Endothelial cell of hepatic sinusoid (primary cell): ENCODE data around the gene CDK13.

Experiments
- in situ Hi-C: cut with HindIII; loops from 2 replicates; pipeline ENCODE4 v1.10.0; 2017; ENCODE audit warnings: low sequenced_read_pairs

CDK13 gene

DNA sequence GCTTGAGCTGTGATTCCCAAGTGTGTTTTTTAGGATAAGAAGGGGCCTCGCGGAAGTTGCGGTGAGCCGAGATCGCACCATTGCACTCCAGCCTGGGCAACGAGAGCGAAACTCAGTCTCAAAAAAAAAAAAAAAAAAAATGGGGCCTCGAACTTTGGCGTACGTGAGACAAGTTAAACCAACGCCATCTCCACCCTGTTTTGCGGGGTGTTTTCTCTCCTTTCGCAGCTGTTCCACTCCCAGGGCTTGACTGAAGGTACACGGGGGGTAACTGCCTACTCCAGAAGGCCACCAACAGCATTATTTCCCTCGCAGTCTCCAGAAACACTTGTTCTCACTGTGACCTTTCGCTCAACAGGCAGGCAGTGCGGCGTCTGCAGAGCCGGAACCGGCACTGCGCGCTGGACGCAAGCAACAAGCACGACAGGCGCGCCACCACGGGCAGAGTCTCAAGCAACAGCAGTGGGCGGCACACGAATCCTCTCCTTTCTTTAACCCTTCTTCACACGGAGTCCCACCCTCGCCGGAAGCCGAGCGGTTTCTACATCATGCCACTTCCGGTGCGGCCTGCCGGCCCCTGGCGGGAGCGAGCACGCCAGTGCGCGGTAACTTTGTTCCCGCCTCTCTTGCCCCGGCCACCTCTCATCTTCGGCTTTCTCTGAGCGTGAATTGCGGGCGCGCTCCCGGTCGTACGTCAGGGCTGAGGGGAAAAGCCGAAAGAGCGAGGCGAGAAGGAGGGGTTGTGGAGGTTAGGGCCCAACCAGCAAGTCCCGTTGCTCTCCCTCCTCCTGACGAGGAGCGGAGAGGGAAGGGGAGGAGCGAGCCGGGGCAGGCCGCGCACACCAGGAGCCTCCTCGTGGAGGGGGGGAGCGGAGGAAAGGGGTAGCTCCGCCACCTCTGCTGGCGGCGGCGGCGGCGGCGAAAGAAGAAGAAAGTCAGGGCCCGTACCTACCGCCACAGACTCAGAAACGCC is 814 bp upstream of the CDK13 start:
- in situ Hi-C loops: loop anchor here (5.0 kb wide), 2 partner anchors 43 to 52 kb away; no protein-coding TSS in a partner anchor

DNA sequence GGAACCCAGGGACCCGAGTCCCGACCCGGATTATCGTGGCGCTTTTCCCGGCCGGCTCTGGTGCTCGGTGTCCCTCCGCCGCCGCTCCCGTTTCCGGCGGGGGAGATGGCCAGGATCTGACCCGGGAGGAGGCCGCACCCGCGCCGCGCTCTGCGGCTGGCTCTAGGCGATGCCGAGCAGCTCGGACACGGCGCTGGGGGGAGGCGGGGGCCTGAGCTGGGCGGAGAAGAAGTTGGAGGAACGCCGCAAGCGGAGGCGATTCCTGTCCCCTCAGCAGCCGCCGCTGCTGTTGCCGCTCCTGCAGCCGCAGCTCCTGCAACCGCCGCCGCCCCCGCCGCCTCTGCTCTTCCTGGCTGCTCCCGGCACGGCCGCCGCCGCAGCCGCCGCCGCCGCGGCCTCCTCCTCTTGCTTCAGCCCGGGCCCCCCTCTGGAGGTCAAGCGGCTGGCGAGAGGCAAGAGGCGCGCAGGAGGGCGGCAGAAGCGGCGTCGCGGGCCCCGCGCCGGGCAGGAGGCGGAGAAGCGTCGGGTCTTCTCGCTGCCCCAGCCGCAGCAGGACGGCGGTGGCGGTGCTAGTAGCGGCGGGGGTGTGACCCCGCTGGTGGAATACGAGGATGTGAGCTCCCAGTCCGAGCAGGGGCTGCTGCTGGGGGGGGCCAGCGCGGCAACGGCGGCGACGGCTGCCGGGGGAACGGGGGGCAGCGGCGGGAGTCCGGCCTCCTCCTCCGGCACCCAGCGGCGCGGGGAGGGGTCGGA is 593 bp downstream of the CDK13 start:
- in situ Hi-C loops: no loop called here

DNA sequence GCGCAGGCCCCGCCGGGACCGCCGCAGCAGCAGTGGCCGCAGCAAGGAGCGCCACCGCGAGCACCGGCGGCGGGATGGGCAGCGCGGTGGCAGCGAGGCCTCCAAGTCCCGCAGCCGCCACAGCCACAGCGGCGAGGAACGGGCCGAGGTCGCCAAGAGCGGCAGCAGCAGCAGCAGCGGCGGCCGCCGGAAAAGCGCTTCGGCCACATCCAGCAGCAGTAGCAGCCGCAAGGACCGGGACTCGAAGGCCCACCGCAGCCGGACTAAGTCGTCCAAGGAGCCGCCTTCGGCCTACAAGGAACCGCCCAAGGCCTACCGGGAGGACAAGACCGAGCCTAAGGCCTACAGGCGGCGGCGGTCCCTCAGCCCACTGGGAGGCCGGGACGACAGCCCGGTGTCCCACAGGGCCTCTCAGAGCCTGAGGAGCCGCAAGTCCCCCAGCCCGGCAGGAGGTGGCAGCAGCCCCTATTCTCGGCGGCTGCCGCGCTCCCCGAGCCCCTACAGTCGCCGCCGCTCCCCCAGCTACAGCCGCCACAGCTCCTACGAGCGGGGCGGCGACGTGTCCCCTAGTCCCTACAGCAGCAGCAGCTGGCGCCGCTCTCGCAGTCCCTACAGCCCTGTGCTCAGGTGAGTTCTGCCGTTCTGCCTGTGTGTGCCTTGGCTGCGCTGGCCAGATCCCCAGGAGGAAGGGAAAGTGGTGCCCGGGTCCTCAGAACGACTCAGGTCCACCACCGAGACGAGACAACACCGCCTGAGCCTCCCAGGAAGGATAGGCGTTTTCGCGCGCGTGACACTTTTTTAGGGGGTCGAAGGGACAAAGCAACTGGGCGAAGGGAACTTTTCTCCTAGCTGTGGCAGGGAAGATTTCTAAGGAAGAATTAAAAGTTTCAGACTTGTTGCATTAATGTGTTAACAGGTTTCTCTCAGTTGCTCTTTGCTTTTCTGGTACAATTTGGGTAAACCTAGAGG is 1.5 kb downstream of the CDK13 start:
- in situ Hi-C loops: no loop called here

DNA sequence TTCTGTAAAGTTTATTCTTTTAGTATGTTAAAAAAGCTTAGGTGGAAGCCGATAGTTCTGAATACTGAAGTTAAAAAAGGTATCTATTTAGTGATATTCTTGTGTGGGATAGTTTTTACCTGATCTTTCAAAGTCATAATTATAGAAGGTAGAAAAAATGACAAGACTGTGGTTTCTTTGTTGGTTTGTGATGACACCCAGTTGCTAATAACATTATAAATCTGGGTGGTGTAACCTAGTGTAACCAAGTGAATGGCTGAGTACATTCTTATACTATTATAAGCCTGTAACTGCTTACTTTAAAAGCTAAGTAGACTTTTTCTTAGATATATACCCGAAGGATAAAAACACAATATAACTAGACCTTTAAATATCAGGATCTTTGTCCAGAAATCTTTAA is 2.3 kb downstream of the CDK13 start:
- in situ Hi-C loops: no loop called here

DNA sequence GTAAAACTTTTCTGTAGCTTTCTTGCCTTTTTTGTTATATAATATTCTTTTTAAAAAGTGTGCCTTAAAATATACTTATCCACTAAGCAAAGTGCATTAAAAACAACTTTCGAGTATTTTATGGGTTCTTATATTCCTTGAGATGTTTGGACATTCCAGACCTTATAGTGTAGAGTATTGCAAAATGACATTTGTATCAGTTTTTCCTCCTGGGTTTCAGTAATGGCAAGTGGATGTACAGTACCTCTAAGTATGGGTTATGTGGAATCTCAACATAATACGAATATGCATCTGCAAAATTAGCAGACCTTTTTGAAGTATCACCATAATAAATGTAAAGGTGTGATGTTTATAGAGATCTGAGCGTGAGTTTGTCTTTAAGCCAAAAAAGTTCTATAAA is 2.7 kb downstream of the CDK13 start:
- in situ Hi-C loops: no loop called here

DNA sequence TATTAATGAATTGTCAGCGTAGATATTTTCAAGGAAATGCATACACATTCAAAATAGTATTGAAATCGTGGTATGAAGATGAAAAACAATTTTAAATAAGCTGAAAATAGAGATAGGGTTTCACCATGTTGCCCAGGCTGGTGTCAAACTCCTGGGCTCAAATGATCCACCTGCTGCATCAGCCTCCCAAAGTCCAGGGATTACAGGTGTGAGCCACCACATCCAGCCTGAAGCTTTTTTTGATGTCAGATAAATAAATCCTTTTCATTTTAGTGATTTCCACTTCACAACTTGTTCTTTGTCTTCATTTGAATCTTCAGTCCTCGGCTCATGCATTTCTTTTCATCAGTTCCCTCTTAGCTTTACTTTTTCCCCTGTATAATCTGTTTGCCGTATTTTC is 4.6 kb downstream of the CDK13 start:
- in situ Hi-C loops: no loop called here

DNA sequence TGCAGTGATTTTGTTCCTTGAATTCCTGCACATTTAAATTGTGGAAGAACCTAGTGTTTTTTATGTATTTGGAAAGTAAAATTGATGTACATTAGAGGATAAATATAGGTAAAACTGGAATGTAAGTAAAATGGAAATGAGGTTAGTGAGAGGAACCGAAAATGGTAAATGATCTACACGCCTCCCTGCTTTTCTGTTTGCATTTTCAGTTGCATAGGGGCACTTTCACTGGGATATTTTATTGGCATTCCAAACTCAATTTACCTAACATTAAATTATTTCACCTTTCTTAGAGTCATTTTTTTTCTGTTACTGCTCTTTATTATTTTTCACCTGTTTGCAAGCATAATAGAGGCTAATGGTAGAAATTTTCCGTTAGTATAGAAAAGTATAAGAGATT is 8.0 kb downstream of the CDK13 start:
- in situ Hi-C loops: no loop called here

DNA sequence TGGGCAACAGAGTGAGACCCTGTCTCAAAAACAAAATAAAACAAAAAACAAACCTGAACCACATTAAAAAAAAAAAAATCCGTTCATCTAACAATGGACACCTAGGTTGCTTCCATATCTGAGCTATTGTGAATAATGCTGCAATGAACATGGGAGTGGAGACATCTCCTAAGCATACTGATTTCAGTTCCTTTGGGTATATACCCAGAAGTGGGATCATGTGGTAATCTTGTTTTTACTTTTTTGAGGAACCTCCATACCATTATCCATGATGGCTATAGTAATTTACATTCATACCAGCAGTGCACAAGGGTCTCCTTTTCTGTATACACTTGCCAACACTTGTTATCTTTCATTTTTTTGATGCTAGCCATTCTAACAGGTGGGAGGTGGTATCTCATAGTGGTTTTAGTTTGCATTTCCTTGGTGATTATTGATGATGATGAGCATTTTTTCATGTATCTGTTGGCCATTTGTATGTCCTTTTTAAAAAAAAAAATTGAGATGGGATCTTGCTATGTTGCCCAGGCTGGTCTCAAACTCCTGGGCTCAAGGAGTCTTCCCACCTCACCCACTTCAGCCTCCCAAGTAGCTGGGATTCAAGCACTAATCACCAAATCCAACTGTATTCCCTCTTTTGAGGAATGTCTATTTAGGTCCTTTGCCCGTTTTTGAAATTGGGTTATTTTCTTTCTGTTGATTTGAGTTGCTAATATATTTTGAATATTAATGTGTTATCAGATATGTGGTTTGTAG is 17.5 kb downstream of the CDK13 start:
- in situ Hi-C loops: no loop called here

DNA sequence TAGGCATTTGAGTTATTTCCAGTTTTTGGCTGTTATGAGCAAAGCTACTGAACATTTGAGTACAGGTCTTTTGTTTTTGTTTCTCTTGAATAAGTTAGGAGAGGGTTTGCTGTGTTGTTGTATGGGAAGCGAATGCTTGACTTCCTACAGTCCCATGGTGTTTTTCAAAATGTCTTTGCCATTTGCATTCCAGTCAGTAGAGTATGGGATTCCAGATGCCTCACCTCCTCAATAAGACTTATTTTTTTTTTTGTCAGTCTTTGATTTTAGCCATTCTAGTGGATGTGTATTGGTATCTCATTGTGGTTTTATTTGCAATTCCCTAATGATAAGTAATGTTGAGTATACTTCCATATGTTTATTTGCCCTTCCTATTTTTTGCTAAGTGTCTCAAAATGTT is 19.4 kb downstream of the CDK13 start:
- in situ Hi-C loops: no loop called here

DNA sequence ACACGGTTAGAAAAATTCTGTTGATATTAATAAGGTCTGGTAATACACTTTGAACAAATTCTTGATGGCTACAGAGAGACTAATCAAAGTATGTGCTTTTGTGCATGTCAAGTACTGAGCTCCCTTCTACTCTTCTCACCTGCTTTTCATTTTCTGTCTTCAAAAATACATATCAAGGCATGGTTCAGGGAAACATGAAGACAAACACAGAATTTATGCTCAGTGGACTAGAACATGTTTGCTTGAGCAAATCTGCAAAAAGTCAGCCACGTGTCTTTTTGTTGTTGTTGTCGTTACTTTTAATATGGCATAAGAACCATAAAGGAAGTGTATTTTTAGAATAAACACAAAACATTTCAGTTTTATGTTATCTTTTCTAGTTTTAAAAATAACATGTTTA is 21.9 kb downstream of the CDK13 start:
- in situ Hi-C loops: no loop called here

DNA sequence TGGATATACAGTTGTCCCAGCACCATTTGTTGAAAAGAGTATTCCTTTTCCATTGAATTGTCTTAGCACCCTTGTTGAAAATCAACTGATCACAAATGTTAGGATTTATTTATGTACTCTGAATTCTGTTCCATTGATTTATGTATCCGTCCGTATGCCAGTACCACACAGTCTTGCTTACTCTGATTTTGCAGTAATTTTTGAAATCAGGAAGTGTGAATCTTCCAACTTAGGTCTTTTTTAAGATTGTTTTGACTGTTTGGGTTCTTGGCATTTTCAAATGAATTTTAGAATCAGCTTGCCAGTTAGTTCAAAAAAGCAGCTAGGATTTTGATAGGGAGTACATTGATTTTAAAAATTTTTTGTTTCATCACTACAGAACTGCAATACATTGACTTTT is 23.7 kb downstream of the CDK13 start:
- in situ Hi-C loops: no loop called here

DNA sequence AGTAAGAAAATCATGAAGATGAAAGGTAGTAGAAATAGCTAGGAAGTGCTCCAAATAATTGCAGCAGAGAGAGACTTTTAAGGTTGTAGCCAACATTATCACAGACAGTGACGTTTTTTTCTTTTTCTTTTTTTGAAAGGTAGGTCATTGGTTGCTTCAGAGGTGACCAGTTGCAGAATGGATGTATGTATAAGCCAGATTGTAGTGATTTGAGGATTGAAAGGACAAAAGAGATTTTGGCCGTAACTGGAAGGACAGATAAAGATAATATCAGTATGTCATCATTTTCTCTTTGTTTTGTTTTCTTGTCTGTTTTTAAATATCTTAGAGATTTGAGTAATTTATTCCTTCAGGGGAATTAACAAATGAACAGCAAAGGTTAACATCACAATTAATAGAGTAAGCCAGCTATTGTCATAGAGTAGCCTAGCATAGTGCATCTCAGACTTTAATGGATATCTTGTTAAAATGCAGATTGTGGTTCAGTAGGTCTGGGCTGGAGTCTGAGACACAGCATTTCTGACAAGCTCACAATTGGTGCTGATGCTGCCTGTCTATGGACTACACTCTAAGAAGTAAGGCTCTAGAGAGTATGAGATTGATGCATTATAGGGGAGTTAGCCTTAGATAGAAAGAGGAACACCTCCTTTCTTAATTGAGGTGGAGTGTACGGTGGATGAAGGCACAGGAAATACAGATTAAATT is 28.3 kb downstream of the CDK13 start:
- in situ Hi-C loops: no loop called here

DNA sequence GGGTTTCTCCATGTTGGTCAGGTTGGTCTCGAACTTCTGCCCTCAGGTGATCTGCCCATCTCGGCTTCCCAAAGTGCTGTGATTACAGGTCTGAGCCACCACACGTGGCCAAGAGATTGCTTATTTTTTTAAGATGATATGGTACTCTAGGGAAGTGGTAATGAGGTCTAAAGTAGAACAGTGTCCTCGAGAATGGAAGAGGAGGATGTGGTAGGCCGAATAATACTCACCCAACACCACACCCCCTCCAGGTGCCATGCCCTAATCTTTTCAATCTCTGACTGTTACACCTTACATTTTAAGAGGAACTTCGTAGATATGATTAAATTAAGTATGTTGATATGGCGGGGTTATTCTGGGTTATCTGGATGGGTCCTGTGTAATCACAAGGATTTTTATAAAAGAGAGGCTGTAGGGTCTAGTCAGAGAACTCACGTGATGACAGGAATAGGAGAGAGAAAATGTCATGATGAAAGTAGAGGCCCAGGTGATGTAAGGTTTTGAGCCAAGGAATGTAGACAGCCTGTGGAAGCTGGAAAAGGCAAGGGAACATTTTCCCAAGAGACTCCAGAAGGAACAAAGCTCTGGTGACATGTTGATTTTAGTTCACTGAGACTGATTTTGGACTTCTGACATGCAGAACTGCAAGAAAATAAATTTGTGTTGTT is 29.5 kb downstream of the CDK13 start:
- in situ Hi-C loops: no loop called here

DNA sequence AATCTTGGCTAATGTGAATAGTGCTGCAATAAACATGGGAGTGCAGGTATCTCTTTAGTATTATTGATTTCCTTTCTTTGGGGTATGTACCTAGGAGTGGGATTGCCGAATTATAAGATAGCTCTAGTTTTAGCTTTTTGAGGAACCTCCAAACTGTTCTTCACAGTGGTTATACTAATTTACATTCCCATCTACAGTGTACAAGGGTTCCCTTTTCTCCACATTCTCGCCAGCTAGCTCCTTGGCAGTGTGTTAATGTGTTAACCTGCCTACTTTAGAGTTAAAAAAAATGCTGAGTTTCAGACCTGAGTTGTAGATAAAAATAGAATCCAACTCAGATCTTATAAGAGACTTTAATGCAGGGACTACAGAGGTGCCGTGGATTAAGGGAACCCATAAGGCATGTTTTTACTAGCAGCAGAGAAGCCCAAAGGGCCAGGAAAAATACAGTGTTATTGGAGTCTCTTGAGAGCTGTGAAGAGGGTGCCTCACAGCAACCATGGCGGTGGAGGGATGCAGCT is 35.4 kb downstream of the CDK13 start:
- in situ Hi-C loops: no loop called here

DNA sequence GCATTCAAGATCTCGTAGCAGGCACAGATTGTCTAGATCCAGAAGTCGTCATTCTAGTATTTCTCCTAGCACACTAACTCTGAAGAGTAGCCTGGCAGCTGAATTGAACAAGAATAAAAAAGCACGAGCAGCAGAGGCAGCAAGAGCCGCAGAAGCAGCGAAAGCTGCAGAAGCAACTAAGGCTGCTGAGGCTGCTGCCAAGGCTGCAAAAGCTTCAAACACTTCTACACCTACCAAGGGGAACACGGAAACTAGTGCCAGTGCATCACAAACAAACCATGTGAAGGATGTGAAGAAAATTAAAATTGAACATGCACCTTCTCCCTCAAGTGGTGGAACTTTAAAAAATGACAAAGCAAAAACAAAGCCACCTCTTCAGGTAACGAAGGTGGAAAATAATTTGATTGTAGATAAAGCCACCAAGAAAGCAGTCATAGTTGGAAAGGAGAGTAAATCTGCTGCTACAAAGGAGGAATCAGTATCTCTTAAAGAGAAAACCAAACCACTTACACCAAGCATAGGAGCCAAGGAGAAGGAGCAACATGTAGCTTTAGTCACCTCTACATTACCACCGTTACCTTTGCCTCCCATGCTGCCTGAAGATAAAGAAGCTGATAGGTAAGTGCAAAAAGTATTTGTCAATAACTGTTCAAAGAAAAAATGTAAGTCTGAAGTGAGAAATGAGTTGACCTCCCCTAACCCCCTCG is 37.7 kb downstream of the CDK13 start:
- in situ Hi-C loops: no loop called here

DNA sequence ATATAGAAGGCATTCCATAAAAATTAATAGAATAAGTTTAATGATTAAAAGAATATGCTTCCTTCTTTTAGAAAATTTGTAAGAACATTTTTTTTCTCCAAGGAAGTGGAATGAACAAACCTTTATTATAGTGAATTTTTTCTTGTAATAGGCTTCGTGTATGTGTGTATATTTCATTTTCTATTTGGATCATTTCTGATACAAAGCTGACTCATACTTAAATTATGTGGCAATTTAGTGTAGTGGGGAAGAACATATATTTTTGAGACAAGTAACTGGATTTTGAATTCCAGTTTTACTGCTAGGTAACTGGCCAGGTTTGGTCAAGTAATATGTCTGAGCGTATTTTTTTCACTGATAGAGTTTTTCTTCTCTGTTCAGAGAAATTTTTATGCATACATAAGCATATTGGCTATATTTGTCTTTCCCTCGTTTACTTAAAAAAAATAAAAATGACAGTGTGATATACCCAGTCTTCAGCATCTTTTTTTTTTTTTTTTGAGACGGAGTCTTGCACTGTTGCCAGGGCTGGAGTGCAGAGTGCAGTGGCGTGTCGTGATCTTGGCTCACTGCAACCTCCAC is 50.8 kb downstream of the CDK13 start:
- in situ Hi-C loops: no loop called here

DNA sequence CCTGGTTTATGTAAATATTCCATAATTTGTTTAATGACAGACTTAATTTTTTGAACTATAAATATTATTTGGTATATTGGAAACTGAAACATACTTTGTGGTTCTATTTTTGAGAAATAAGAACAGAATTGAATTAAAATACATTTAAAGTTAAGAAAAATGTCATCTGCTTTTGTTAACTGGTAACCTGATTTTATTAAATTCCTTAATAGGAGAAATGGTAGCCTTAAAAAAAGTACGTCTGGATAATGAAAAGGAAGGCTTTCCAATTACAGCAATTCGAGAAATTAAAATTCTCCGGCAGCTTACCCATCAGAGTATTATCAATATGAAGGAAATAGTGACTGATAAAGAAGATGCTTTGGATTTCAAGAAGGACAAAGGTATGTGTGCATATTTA is 51.6 kb downstream of the CDK13 start:
- in situ Hi-C loops: no loop called here

DNA sequence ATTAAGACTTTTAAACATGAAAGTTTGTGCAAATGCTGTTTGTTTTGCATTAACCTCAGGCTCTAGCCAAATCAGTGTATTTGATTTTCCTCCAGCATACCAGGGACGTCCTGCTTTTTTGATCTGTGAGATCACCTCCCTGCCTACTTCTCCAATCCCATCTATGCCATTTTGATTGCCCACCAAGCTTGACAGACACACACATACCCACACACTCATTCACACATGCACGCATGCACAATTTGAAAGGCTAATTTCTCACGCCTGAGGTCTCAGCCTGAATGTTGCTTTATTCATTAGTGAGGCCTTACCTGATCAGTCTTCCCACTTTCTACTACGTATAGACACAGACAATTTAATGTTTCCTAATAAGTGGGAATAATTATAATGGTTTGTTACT is 53.5 kb downstream of the CDK13 start:
- in situ Hi-C loops: no loop called here
